OCI-LY1 (cell line): Measurements from ENCODE around the gene UBASH3B.

Experiments
- H2AFZ ChIP-seq: fragments of 200-600 bp; sonication (generic), shearing (Covaris generic); 2 replicates; pipeline ENCODE4 v1.6.0; 2014; ENCODE audit warnings: antibody characterized with exemption, mild to moderate bottlenecking, low read length
- H3F3A ChIP-seq: fragments of 200-600 bp; sonication (generic), shearing (Covaris generic); 2 replicates; pipeline ENCODE4 v1.6.0; 2014; ENCODE audit warnings: mild to moderate bottlenecking, antibody characterized with exemption, low read length, moderate library complexity; ENCODE audit not compliant: insufficient read depth
- H3K27ac ChIP-seq: fragments of 200-600 bp; sonication (generic); 2 replicates; pipeline ENCODE4 v1.5.1; 2014; ENCODE audit warnings: low read length, mixed run types, mild to moderate bottlenecking, low read depth; ENCODE audit not compliant: poor library complexity, severe bottlenecking
- H3K27me3 ChIP-seq: fragments of 200-600 bp; sonication (generic); 2 replicates; pipeline ENCODE4 v1.6.0; 2014; ENCODE audit warnings: antibody characterized with exemption, mild to moderate bottlenecking, low read length, moderate library complexity; ENCODE audit not compliant: insufficient read depth
- H3K36me3 ChIP-seq: fragments of 200-600 bp; sonication (generic); 2 replicates; pipeline ENCODE4 v1.6.1; 2014; ENCODE audit warnings: mild to moderate bottlenecking, antibody characterized with exemption, low read length, moderate library complexity, mixed read lengths; ENCODE audit not compliant: insufficient read depth
- H3K4me1 ChIP-seq: fragments of 200-600 bp; sonication (generic); 2 replicates; pipeline ENCODE4 v1.5.1; 2014; ENCODE audit warnings: mild to moderate bottlenecking, low read length, moderate library complexity; ENCODE audit not compliant: insufficient read depth, severe bottlenecking
- H3K4me2 ChIP-seq: fragments of 200-600 bp; sonication (generic), shearing (Covaris generic); 2 replicates; pipeline ENCODE4 v1.6.1; 2014; ENCODE audit warnings: low read length
- H3K4me3 ChIP-seq: fragments of 200-600 bp; sonication (generic); 2 replicates; pipeline ENCODE4 v1.5.1; 2014; ENCODE audit warnings: low read length, low read depth, mild to moderate bottlenecking, mixed read lengths; ENCODE audit not compliant: poor library complexity, severe bottlenecking
- H3K79me2 ChIP-seq: fragments of 200-600 bp; shearing (Covaris generic); 2 replicates; pipeline ENCODE4 v1.6.1; 2016; ENCODE audit warnings: mixed run types, low read length, mixed read lengths; ENCODE audit not compliant: insufficient read depth
- H3K9ac ChIP-seq: fragments of 200-600 bp; sonication (generic), shearing (Covaris generic); 2 replicates; pipeline ENCODE4 v1.6.1; 2014; ENCODE audit warnings: mild to moderate bottlenecking, low read length, mixed read lengths
- H3K9me2 ChIP-seq: fragments of 200-600 bp; sonication (generic), shearing (Covaris generic); 2 replicates; pipeline ENCODE4 v1.6.1; 2014; ENCODE audit warnings: low read depth, mild to moderate bottlenecking, low read length, mixed read lengths
- H3K9me3 ChIP-seq: fragments of 200-600 bp; shearing (Covaris generic); 2 replicates; pipeline ENCODE4 v1.6.1; 2014; ENCODE audit warnings: low read length, mixed read lengths
- H4K20me1 ChIP-seq: fragments of 200-600 bp; sonication (generic), shearing (Covaris generic); 2 replicates; pipeline ENCODE4 v1.6.0; 2016; ENCODE audit warnings: mild to moderate bottlenecking, low read length; ENCODE audit not compliant: insufficient read depth
- EZH2 ChIP-seq: fragments of 200-600 bp; sonication (generic), shearing (Covaris generic); IDR thresholded peaks from 2 replicates; pipeline ENCODE4 v1.8.0; 2017; ENCODE audit warnings: borderline replicate concordance, mixed run types, mild to moderate bottlenecking, antibody characterized with exemption, low read length, moderate library complexity, mixed read lengths
- TF ChIP-seq, protein P1 (sequence below): fragments of 200-600 bp; sonication (generic), shearing (Covaris generic); IDR thresholded peaks from 2 replicates; pipeline ENCODE4 v1.5.1; 2017; ENCODE audit warnings: mild to moderate bottlenecking, antibody characterized with exemption, low read length, moderate library complexity, mixed read lengths

The UBASH3B gene

DNA sequence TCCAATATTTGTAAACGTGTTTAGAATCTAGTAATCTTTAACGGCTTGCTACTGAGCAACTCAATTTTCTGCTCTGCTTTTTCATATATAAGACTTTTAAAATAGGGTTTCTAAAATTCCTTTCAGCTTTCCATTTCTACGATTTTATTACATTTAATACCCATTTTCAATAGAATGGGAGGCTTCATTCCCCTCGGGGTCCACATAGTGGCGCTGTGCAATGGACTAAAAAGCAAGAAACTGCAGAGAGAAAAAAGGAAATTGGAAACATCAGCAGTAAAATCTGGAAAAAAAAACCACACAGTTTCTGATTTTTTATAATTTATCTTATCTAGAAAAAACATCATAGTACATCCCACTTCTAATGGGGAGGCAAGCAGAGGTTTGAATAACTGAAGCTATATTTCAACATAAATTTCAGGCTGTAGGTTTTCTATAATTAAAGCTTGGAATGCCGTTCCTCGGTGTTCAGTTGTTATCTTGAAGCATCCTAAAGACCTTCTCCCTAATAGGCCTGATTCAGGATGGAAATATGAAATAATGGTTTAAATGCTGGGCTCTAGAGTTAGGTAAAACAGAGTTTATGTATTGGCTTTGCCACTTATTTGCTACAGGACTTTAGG, 208.3 kb downstream of the UBASH3B start:
- no peak for TF ChIP-seq EZH2
- TF ChIP-seq, protein P1, sequence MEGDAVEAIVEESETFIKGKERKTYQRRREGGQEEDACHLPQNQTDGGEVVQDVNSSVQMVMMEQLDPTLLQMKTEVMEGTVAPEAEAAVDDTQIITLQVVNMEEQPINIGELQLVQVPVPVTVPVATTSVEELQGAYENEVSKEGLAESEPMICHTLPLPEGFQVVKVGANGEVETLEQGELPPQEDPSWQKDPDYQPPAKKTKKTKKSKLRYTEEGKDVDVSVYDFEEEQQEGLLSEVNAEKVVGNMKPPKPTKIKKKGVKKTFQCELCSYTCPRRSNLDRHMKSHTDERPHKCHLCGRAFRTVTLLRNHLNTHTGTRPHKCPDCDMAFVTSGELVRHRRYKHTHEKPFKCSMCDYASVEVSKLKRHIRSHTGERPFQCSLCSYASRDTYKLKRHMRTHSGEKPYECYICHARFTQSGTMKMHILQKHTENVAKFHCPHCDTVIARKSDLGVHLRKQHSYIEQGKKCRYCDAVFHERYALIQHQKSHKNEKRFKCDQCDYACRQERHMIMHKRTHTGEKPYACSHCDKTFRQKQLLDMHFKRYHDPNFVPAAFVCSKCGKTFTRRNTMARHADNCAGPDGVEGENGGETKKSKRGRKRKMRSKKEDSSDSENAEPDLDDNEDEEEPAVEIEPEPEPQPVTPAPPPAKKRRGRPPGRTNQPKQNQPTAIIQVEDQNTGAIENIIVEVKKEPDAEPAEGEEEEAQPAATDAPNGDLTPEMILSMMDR: peak; percentile 77
- Histone ChIP-seq H3K4me1 (no peaks in the 10 kb centered on the region), H3K9me2 (no peaks in the 10 kb centered on the region), H3K79me2 (no peaks in the 10 kb centered on the region), H3K27ac (no peak overlapping the region), H2AFZ (no peak overlapping the region), H3K27me3 (no peaks in the 10 kb centered on the region), H3K4me3 (no peak overlapping the region), H3K9me3 (no peaks in the 10 kb centered on the region), H3K36me3 (no peaks in the 10 kb centered on the region), H4K20me1 (no peaks in the 10 kb centered on the region), H3K4me2 (no peak overlapping the region), H3F3A (no peaks in the 10 kb centered on the region), H3K9ac (no peak overlapping the region)
